Endothelial cell (in vitro differentiated cells): ENCODE data around the gene LCLAT1. TPM values are rescaled to one million over a fixed set of nuclear protein-coding genes. Genes with fewer than 3 reads are reported as not detected.

Experiments
- DNase-seq: peaks from one replicate; pipeline ENCODE4 v3.0.0; 2021; ENCODE audit warnings: low spot score
- H3K27ac Mint-ChIP-seq: one replicate; pipeline ENCODE4 v1.8.0; 2021; ENCODE audit warnings: mixed read lengths, inconsistent platforms; ENCODE audit not compliant: unreplicated experiment
- H3K27me3 Mint-ChIP-seq: one replicate; pipeline ENCODE4 v1.8.0; 2021; ENCODE audit warnings: mild to moderate bottlenecking, moderate library complexity, mixed read lengths, inconsistent platforms; ENCODE audit not compliant: unreplicated experiment
- H3K36me3 Mint-ChIP-seq: one replicate; pipeline ENCODE4 v1.8.0; 2021; ENCODE audit warnings: mild to moderate bottlenecking, low read depth, mixed read lengths, inconsistent platforms; ENCODE audit not compliant: unreplicated experiment
- H3K4me1 Mint-ChIP-seq: one replicate; pipeline ENCODE4 v1.8.0; 2021; ENCODE audit warnings: mild to moderate bottlenecking, mixed read lengths, inconsistent platforms; ENCODE audit not compliant: unreplicated experiment
- H3K4me3 Mint-ChIP-seq: one replicate; pipeline ENCODE4 v1.8.0; 2021; ENCODE audit warnings: mild to moderate bottlenecking, mixed read lengths, inconsistent platforms; ENCODE audit not compliant: unreplicated experiment
- H3K9me3 Mint-ChIP-seq: one replicate; pipeline ENCODE4 v1.8.0; 2021; ENCODE audit warnings: mixed read lengths, inconsistent platforms; ENCODE audit not compliant: unreplicated experiment
- total RNA-seq: library from RNA; stranded (reverse); fragmentation: NEBNext Ultra II Directional; extraction: Animal tissue kit (Norgen Biotek cat#: 25700); gene quantifications from one replicate; pipeline ENCODE4 v1.2.1, GENCODE V29; 2021; ENCODE audit not compliant: unreplicated experiment
- TF ChIP-seq, protein P1 (sequence below): fragments of 200-600 bp; sonication (generic); IDR thresholded peaks from one replicate; pipeline ENCODE4 v1.5.0; 2021; ENCODE audit warnings: antibody characterized with exemption; ENCODE audit not compliant: unreplicated experiment

LCLAT1 gene
- total RNA-seq, 1 donor from 2014 or later = 20.9 TPM

GRCh38 chr2:30566631-30567030 is 119.6 kb downstream of the LCLAT1 start:
- TF ChIP-seq, protein P1, sequence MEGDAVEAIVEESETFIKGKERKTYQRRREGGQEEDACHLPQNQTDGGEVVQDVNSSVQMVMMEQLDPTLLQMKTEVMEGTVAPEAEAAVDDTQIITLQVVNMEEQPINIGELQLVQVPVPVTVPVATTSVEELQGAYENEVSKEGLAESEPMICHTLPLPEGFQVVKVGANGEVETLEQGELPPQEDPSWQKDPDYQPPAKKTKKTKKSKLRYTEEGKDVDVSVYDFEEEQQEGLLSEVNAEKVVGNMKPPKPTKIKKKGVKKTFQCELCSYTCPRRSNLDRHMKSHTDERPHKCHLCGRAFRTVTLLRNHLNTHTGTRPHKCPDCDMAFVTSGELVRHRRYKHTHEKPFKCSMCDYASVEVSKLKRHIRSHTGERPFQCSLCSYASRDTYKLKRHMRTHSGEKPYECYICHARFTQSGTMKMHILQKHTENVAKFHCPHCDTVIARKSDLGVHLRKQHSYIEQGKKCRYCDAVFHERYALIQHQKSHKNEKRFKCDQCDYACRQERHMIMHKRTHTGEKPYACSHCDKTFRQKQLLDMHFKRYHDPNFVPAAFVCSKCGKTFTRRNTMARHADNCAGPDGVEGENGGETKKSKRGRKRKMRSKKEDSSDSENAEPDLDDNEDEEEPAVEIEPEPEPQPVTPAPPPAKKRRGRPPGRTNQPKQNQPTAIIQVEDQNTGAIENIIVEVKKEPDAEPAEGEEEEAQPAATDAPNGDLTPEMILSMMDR = no peak
- no peaks in the 10 kb centered on the region for H3K9me3 Mint-ChIP-seq
- no peaks in the 10 kb centered on the region for H3K27me3 Mint-ChIP-seq
- DNase-seq = no peak
- H3K4me1 Mint-ChIP-seq = no peaks in the 10 kb centered on the region
- no peak overlapping the region for H3K4me3 Mint-ChIP-seq
- no peaks in the 10 kb centered on the region for H3K36me3 Mint-ChIP-seq
- no peak overlapping the region for H3K27ac Mint-ChIP-seq

- no peak overlapping the region for H3K4me3 Mint-ChIP-seq
- TF ChIP-seq, protein P1 = no peak
- no peaks in the 10 kb centered on the region for H3K4me1 Mint-ChIP-seq
- no peaks in the 10 kb centered on the region for H3K36me3 Mint-ChIP-seq
- H3K27me3 Mint-ChIP-seq = no peaks in the 10 kb centered on the region
- no peak overlapping the region for H3K27ac Mint-ChIP-seq
- DNase-seq = no peak
- no peaks in the 10 kb centered on the region for H3K9me3 Mint-ChIP-seq
These were observed 120.3 kb downstream of the LCLAT1 start for GRCh38 chr2:30567317-30567716.

GRCh38 chr2:30569946-30570345 is 122.9 kb downstream of the LCLAT1 start:
- no peak overlapping the region for H3K4me3 Mint-ChIP-seq
- H3K36me3 Mint-ChIP-seq = no peaks in the 10 kb centered on the region
- H3K27ac Mint-ChIP-seq = no peak overlapping the region
- TF ChIP-seq, protein P1 = no peak
- H3K27me3 Mint-ChIP-seq = no peaks in the 10 kb centered on the region
- DNase-seq = no peak
- H3K4me1 Mint-ChIP-seq = no peaks in the 10 kb centered on the region
- no peaks in the 10 kb centered on the region for H3K9me3 Mint-ChIP-seq

DNA sequence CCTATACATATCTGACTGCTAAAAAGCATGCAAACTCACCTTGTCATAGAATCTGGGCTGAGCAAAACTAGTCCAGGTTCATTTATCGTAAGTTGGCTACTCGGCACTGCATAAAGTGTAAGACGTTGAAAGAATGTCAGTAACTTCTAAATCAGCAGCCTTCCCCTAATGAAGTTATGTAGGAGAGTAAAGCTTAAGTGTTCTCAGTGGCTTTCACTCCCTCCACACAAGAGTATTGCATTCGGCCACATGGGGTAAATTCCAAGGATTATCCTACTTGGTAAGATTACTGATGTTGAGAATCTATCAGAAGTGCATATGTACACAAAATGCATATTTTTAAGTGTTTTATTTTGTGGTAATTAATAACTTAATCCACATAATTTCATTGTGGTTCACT is 130.1 kb downstream of the LCLAT1 start:
- no peaks in the 10 kb centered on the region for H3K36me3 Mint-ChIP-seq
- TF ChIP-seq, protein P1 = no peak
- no peaks in the 10 kb centered on the region for H3K9me3 Mint-ChIP-seq
- peaks cover 4% of the 10 kb centered on the region for H3K4me1 Mint-ChIP-seq
- no peaks in the 10 kb centered on the region for H3K27me3 Mint-ChIP-seq
- H3K27ac Mint-ChIP-seq = no peak overlapping the region
- no peak overlapping the region for H3K4me3 Mint-ChIP-seq
- no peak for DNase-seq

GRCh38 chr2:30580391-30580790 is 133.3 kb downstream of the LCLAT1 start:
- H3K27ac Mint-ChIP-seq = no peak overlapping the region
- H3K27me3 Mint-ChIP-seq = no peaks in the 10 kb centered on the region
- H3K36me3 Mint-ChIP-seq = no peaks in the 10 kb centered on the region
- DNase-seq = no peak
- TF ChIP-seq, protein P1 = no peak
- peaks cover 8% of the 10 kb centered on the region for H3K4me1 Mint-ChIP-seq
- no peaks in the 10 kb centered on the region for H3K9me3 Mint-ChIP-seq
- H3K4me3 Mint-ChIP-seq = no peak overlapping the region
